ENCODE data around the gene DDX1. TPM values are rescaled to one million over a fixed set of nuclear protein-coding genes. Genes with fewer than 3 reads are reported as not detected.

The DDX1 gene
- total RNA-seq, 4 donors from 2014 or later, result 40.0 to 90.0 (median 52.4) TPM

DNA sequence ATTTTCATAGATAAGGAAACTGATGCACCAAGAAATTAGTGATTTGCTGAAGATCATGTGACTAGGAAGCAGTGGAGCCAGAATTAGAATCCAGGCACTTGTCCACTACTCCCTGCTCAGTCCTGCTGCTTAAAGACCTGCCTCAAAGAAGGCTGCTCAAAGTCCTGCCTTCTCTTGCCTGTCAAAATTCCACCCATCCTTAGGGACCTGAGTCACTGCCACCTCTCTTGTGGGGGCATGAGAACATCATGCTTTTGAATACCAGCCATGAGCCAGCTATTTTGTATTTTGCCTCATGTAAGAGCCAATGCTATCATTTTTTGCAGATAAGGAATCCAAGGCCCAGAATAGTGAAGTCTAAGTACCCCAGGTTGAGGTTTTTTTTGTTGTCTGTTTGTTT lies 47.1 kb downstream of the DDX1 start:
- Histone ChIP-seq H3K9me3 (no peaks in the 10 kb centered on the region), H3K4me3 (no peak overlapping the region), H3K4me1 (no peaks in the 10 kb centered on the region), H3K36me3 (peaks cover 0 to 10% (median 0%) of the 10 kb centered on the region in 3 donors), H3K27me3 (no peaks in the 10 kb centered on the region), H3K27ac (no peak overlapping the region)
- TF ChIP-seq POLR2A (IDR thresholded peaks at IDR 0.05) (no peak), CTCF (IDR thresholded peaks at IDR 0.05) (no peak)
- no peak for DNase-seq

- DNase-seq, result no peak
Observed at GRCh38 chr2:15639323-15640251, 47.9 kb downstream of the DDX1 start.

GRCh38 chr2:15640261-15640711 lies 48.6 kb downstream of the DDX1 start:
- no peak for DNase-seq
- H3K27ac ChIP-seq, result no peak overlapping the region
- no peaks in the 10 kb centered on the region for H3K27me3 ChIP-seq
- no peak overlapping the region for H3K4me3 ChIP-seq
- no peaks in the 10 kb centered on the region for H3K36me3 ChIP-seq
- no peaks in the 10 kb centered on the region for H3K9me3 ChIP-seq
- no peak for TF ChIP-seq CTCF (IDR thresholded peaks at IDR 0.05)
- no peaks in the 10 kb centered on the region for H3K4me1 ChIP-seq

More at GRCh38 chr2:15639323-15640251, 47.9 kb downstream of the DDX1 start:
- TF ChIP-seq POLR2A (IDR thresholded peaks at IDR 0.05) (no peak), CTCF (IDR thresholded peaks at IDR 0.05) (no peak)
- Histone ChIP-seq H3K4me3 (no peak overlapping the region), H3K9me3 (no peaks in the 10 kb centered on the region), H3K27ac (no peak overlapping the region), H3K4me1 (no peaks in the 10 kb centered on the region), H3K27me3 (no peaks in the 10 kb centered on the region), H3K36me3 (peaks cover 0 to 2% (median 0%) of the 10 kb centered on the region in 3 donors)

GRCh38 chr2:15640784-15641183 lies 49.1 kb downstream of the DDX1 start:
- Histone ChIP-seq H3K4me1 (no peaks in the 10 kb centered on the region), H3K27me3 (no peaks in the 10 kb centered on the region), H3K36me3 (no peaks in the 10 kb centered on the region), H3K4me3 (no peak overlapping the region), H3K9me3 (no peaks in the 10 kb centered on the region), H3K27ac (no peak overlapping the region)
- no peak for TF ChIP-seq CTCF (IDR thresholded peaks at IDR 0.05)
- no peak for TF ChIP-seq POLR2A (IDR thresholded peaks at IDR 0.05)
- DNase-seq, result no peak

DNA sequence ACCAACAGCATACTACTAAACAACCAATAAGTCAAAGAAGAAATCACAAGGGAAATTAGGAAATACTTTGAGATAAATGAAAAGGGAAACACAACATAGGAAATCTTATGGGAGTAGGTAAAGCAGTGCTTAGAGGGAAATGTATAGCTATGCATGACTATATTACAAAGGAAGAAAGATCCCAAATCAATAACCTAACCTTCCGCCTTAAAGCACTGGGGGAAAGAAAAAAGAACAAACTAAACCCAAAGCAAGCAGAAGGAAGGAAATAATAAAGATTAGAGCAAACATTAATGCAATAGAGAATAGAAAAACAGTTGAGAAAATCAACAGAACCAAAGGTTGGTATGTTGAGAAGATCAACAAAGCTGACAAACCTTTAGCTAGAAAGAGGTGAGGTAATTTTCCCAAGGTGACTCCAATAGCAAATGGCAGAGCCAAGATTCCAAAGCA lies 49.9 kb downstream of the DDX1 start:
- Histone ChIP-seq H3K27me3 (no peaks in the 10 kb centered on the region), H3K36me3 (no peaks in the 10 kb centered on the region), H3K9me3 (no peaks in the 10 kb centered on the region), H3K4me1 (no peaks in the 10 kb centered on the region), H3K27ac (no peak overlapping the region), H3K4me3 (no peak overlapping the region)
- TF ChIP-seq POLR2A (IDR thresholded peaks at IDR 0.05) (no peak), CTCF (IDR thresholded peaks at IDR 0.05) (no peak)
- no peak for DNase-seq
